Measurements from ENCODE around the gene RIPPLY3. TPM values are rescaled to one million over a fixed set of nuclear protein-coding genes. Genes with fewer than 3 reads are reported as not detected.

The RIPPLY3 gene
- total and polyA plus RNA-seq, 11 donors = not detected

DNA sequence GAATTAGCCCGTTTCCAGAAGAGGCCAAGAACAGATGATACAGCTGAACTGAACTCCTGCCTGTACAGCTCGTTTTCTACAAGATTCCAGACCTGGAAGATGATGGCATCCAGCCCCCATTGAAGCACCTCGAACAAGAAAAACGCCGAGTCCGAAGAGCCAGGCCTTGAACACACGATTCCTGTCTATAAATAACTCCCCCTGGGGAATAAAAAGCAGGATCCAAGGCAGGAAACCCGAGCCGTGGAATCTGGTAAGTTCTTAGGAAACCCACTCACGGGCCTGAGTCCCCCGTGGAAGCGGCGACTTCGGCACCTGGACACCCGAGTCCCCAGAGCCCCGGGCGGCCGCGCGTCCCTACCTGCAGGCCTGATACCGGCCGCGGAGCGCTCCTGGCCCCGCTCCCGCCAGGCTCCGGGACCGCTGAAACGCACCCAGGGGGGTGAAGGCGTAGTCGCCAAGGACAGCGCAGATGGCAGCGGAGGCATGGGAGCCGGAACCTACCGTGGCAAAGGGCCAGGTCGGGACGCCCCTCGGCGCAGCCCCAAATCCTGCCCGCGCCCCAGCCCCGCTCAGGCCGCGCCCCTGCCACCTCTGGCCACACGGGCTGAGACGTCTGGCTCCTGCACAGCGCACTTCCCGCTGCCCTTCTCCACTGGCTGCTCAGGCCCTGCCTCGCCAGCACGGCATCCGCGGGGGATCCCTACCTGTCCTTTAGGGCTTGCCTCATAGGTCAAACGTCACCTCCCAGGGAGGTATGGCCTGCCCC, 26.0 kb upstream of the RIPPLY3 start:
- H3K27me3 ChIP-seq = no peaks in the 10 kb centered on the region
- TF ChIP-seq, protein P1, sequence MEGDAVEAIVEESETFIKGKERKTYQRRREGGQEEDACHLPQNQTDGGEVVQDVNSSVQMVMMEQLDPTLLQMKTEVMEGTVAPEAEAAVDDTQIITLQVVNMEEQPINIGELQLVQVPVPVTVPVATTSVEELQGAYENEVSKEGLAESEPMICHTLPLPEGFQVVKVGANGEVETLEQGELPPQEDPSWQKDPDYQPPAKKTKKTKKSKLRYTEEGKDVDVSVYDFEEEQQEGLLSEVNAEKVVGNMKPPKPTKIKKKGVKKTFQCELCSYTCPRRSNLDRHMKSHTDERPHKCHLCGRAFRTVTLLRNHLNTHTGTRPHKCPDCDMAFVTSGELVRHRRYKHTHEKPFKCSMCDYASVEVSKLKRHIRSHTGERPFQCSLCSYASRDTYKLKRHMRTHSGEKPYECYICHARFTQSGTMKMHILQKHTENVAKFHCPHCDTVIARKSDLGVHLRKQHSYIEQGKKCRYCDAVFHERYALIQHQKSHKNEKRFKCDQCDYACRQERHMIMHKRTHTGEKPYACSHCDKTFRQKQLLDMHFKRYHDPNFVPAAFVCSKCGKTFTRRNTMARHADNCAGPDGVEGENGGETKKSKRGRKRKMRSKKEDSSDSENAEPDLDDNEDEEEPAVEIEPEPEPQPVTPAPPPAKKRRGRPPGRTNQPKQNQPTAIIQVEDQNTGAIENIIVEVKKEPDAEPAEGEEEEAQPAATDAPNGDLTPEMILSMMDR (IDR thresholded peaks at IDR 0.05) = peak in 1 of 12 donors; percentile 5
- TF ChIP-seq POLR2A (IDR thresholded peaks at IDR 0.05) = no peak
- peak overlapping the region in 5 of 12 donors; percentile 31 to 46 (median 34) for H3K27ac ChIP-seq
- intact Hi-C loops (cut with DNase I) = loop anchor here in 1 of 10 donors (2.0 kb wide), 1 partner anchor 28 kb away; no protein-coding TSS in a partner anchor
- no peaks in the 10 kb centered on the region for H3K36me3 ChIP-seq
- 3 to 5% (median 3%) methylated on average over 28 to 53 of the region's 53 CpGs for WGBS, 4 donors
- peaks cover 0 to 24% (median 10%) of the 10 kb centered on the region in 12 donors for H3K4me1 ChIP-seq
- DNase-seq (peak in 4 of 5 donors; percentile 20 to 69 (median 37)), ATAC-seq (peak; percentile 54 to 85 (median 79))
- no peaks in the 10 kb centered on the region for H3K9me3 ChIP-seq
- H3K4me3 ChIP-seq = peak overlapping the region; percentile 32 to 70 (median 57)

GRCh38 chr21:36981049-36981391, 25.5 kb upstream of the RIPPLY3 start:
- Histone ChIP-seq H3K27me3 (no peaks in the 10 kb centered on the region), H3K9me3 (no peaks in the 10 kb centered on the region), H3K4me1 (peaks cover 0 to 24% (median 10%) of the 10 kb centered on the region in 12 donors), H3K36me3 (no peaks in the 10 kb centered on the region), H3K27ac (peak overlapping the region in 2 of 12 donors; percentile 34 to 44), H3K4me3 (peak overlapping the region; percentile 32 to 70 (median 57))
- DNase-seq (no peak), ATAC-seq (no peak)
- TF ChIP-seq, protein P1 (IDR thresholded peaks at IDR 0.05) = no peak
- no peak for TF ChIP-seq POLR2A (IDR thresholded peaks at IDR 0.05)
- WGBS, 4 donors = 18 to 80% (median 31%) methylated on average over 2 of the region's 2 CpGs
- intact Hi-C loops (cut with DNase I) = loop anchor here in 1 of 10 donors (2.0 kb wide), 1 partner anchor 28 kb away; no protein-coding TSS in a partner anchor

DNA sequence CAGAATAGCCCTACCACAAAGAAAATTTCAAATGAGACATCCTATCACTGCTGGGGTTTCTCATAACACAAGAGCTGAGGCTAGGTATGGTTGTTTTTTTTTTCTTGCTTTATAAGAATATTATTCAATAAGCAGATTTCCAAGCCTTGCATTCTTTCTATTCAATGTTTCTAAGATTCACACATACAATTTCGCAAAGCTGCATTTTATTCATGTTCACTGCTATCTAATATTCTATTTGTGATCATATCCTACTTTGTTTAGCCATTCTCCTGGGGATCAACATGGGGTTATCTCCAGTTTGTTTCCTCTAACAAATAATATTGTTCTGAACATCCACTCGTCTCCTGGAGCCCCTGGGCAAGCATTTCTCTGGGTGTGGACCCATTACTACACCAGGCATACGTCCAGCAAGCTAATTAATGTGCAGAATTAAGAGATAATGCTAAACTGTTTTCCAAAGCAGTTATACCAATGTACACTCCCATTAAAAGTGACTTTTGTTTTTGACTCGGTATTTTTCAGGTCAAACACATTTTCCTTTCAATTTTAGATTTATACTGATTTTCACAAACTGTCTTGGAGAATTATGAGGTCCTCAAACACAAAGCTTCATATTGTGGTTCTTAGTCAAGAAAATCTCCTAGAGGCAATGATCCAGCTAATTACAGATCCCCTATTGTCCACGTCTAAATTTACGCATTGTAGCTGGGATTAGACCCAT, 24.4 kb upstream of the RIPPLY3 start:
- Histone ChIP-seq H3K4me3 (no peak overlapping the region), H3K36me3 (no peaks in the 10 kb centered on the region), H3K27me3 (no peaks in the 10 kb centered on the region), H3K9me3 (no peaks in the 10 kb centered on the region), H3K27ac (no peak overlapping the region), H3K4me1 (peaks cover 0 to 20% (median 10%) of the 10 kb centered on the region in 12 donors)
- DNase-seq = no peak
- no peak for ATAC-seq
- intact Hi-C loops (cut with DNase I) = loop anchor here in 1 of 10 donors (2.0 kb wide), 1 partner anchor 27 kb away; no protein-coding TSS in a partner anchor
- TF ChIP-seq, protein P1 (IDR thresholded peaks at IDR 0.05) = no peak
- TF ChIP-seq POLR2A (IDR thresholded peaks at IDR 0.05) = no peak
- 67 to 76% (median 71%) methylated on average over 6 of the region's 6 CpGs for WGBS, 4 donors
